Measurements from ENCODE around the gene PRSS27. TPM values are rescaled to one million over a fixed set of nuclear protein-coding genes. Genes with fewer than 3 reads are reported as not detected.

Gene PRSS27
- total RNA-seq, 3 donors from 2014 or later (not counting 1 experiment from before 2014, with no cell fraction given), result 0.42 to 1.3 (median 1.2) TPM

- H3K36me3 ChIP-seq (ENCODE audit: control insufficient read depth, insufficient read depth, low read length), result peaks cover 58% of the 10 kb centered on the region
- WGBS (ENCODE audit: insufficient coverage), result 93% methylated on average over 11 of the region's 11 CpGs
- peaks cover 66 to 80% of the 10 kb centered on the region in 2 donors for H3K4me1 Mint-ChIP-seq
- H3K27ac Mint-ChIP-seq, result peak overlapping the region; percentile 58 to 97
- no peak overlapping the region for H3K27ac ChIP-seq (ENCODE audit: low read length)
- H3K9me3 ChIP-seq (ENCODE audit: control insufficient read depth, insufficient read depth, low read length), result no peaks in the 10 kb centered on the region
- H3K27me3 ChIP-seq (ENCODE audit: control insufficient read depth, insufficient read depth, low read length), result no peaks in the 10 kb centered on the region
- no peak for TF ChIP-seq CTCF (IDR thresholded peaks at IDR 0.05)
- H3K36me3 Mint-ChIP-seq, result peaks cover 34% of the 10 kb centered on the region
- DNase-seq (no peak), ATAC-seq (no peak)
- H3K4me3 ChIP-seq (ENCODE audit: low read length), result no peak overlapping the region
- H3K27me3 Mint-ChIP-seq (ENCODE audit: low read depth in 2 of 2), result no peaks in the 10 kb centered on the region
- intact Hi-C loops (cut with micrococcal nuclease), result no loop called here
- H3K4me3 Mint-ChIP-seq, result peak overlapping the region; percentile 2
- H3K4me1 ChIP-seq (ENCODE audit: control insufficient read depth, insufficient read depth, low read length), result peaks cover 33% of the 10 kb centered on the region
- no peaks in the 10 kb centered on the region for H3K9me3 Mint-ChIP-seq
These were observed 37.3 kb upstream of the PRSS27 start for GRCh38 chr16:2757344-2757743.

DNA sequence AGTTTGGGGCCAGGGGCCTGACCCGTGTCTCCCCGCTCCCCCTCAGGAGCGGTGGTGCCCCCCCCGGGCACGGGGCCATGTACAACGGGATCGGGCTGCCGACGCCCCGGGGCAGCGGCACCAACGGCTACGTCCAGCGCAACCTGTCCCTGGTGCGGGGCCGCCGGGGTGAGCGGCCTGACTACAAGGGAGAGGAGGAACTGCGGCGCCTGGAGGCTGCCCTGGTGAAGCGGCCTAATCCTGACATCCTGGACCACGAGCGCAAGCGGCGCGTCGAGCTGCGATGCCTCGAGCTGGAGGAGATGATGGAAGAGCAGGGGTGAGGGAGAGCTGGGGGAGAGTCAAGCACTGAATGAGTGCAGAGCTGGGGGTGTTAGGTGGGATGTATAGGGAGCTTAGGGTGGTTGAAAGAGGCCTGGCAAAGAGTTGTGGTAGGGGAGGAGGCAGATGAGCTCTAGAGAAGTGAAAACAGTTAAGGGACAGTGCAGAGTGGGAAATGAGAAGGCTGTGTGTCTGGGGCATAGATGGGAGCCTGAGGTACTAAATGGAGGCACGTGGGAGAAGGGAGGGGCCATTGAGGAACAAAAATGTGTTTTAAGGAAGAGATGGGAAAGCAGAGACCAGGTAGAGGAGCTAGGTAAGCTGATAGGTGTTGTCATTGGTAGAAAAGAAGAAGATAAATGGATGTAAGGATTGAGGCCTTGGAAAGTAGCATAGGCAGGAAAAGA, 36.4 kb upstream of the PRSS27 start:
- intact Hi-C loops (cut with micrococcal nuclease), result no loop called here
- no peak overlapping the region for H3K4me3 Mint-ChIP-seq
- H3K36me3 ChIP-seq (ENCODE audit: control insufficient read depth, insufficient read depth, low read length), result peaks cover 49% of the 10 kb centered on the region
- H3K27me3 Mint-ChIP-seq (ENCODE audit: low read depth in 2 of 2), result no peaks in the 10 kb centered on the region
- WGBS (ENCODE audit: insufficient coverage), result 91% methylated on average over 30 of the region's 30 CpGs
- H3K9me3 ChIP-seq (ENCODE audit: control insufficient read depth, insufficient read depth, low read length), result peaks cover 4% of the 10 kb centered on the region
- no peaks in the 10 kb centered on the region for H3K9me3 Mint-ChIP-seq
- H3K4me1 ChIP-seq (ENCODE audit: control insufficient read depth, insufficient read depth, low read length), result peaks cover 40% of the 10 kb centered on the region
- no peak for DNase-seq
- no peak overlapping the region for H3K4me3 ChIP-seq (ENCODE audit: low read length)
- ATAC-seq, result no peak
- H3K27ac Mint-ChIP-seq, result peak overlapping the region; percentile 7 to 97
- H3K27me3 ChIP-seq (ENCODE audit: control insufficient read depth, insufficient read depth, low read length), result no peaks in the 10 kb centered on the region
- H3K4me1 Mint-ChIP-seq, result peaks cover 67 to 81% of the 10 kb centered on the region in 2 donors
- H3K36me3 Mint-ChIP-seq, result peaks cover 31% of the 10 kb centered on the region
- no peak for TF ChIP-seq CTCF (IDR thresholded peaks at IDR 0.05)
- no peak overlapping the region for H3K27ac ChIP-seq (ENCODE audit: low read length)

DNA sequence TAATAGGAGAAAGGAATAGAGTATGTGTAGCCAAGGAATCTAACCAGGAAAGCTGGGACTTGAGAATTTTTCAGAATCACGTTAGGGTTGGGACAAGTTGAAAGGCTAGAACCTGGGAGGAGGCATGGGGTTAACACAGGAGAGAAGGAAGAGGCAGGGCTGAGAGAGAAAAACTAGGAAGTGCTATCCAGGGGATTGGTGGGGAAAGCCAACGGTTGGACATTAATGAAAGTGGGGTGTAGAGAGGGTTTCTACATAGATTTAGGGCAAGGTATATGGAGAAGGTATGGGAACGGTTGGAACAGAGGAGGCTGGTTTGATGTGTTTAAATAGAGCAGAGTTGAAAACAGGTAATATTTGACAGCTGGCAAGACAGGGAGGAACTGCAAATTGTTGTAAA, 35.1 kb upstream of the PRSS27 start:
- Mint-ChIP-seq H3K4me1 (peaks cover 64 to 77% of the 10 kb centered on the region in 2 donors), H3K4me3 (peak overlapping the region; percentile 93), H3K27me3 (ENCODE audit: low read depth in 2 of 2) (no peaks in the 10 kb centered on the region), H3K27ac (peak overlapping the region; percentile 85 to 97), H3K9me3 (no peaks in the 10 kb centered on the region), H3K36me3 (peaks cover 21% of the 10 kb centered on the region)
- 32% methylated on average over 3 of the region's 3 CpGs for WGBS (ENCODE audit: insufficient coverage)
- H3K4me1 ChIP-seq (ENCODE audit: control insufficient read depth, insufficient read depth, low read length), result peaks cover 49% of the 10 kb centered on the region
- no peak for ATAC-seq
- no peaks in the 10 kb centered on the region for H3K27me3 ChIP-seq (ENCODE audit: control insufficient read depth, insufficient read depth, low read length)
- no peak for DNase-seq
- H3K36me3 ChIP-seq (ENCODE audit: control insufficient read depth, insufficient read depth, low read length), result peaks cover 36% of the 10 kb centered on the region
- intact Hi-C loops (cut with micrococcal nuclease), result no loop called here
- H3K27ac ChIP-seq (ENCODE audit: low read length), result no peak overlapping the region
- peaks cover 7% of the 10 kb centered on the region for H3K9me3 ChIP-seq (ENCODE audit: control insufficient read depth, insufficient read depth, low read length)
- no peak for TF ChIP-seq CTCF (IDR thresholded peaks at IDR 0.05)
- H3K4me3 ChIP-seq (ENCODE audit: low read length), result no peak overlapping the region

DNA sequence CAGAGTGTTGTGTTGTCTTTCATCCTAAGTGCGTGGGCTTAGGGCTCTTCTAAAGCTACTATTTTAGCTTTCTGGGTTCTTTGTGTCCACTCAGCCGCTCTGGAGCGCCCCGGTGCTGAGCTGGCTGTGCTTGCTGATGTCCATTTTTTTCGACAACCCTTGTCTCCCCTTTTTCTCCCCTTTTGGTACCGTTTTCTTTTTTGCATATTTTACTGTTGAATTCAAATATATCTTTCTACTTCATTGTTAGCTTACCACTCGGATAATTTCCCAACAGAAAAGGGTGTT, 33.7 kb upstream of the PRSS27 start:
- TF ChIP-seq CTCF (IDR thresholded peaks at IDR 0.05), result no peak
- Mint-ChIP-seq H3K27ac (peak overlapping the region; percentile 85 to 97), H3K4me1 (peaks cover 59 to 67% of the 10 kb centered on the region in 2 donors), H3K9me3 (no peaks in the 10 kb centered on the region), H3K36me3 (peaks cover 14% of the 10 kb centered on the region), H3K27me3 (ENCODE audit: low read depth in 2 of 2) (no peaks in the 10 kb centered on the region), H3K4me3 (peak overlapping the region; percentile 93)
- Histone ChIP-seq H3K27me3 (ENCODE audit: control insufficient read depth, insufficient read depth, low read length) (no peaks in the 10 kb centered on the region), H3K27ac (ENCODE audit: low read length) (peak overlapping the region; percentile 97), H3K9me3 (ENCODE audit: control insufficient read depth, insufficient read depth, low read length) (peaks cover 7% of the 10 kb centered on the region), H3K4me3 (ENCODE audit: low read length) (peak overlapping the region; percentile 88), H3K36me3 (ENCODE audit: control insufficient read depth, insufficient read depth, low read length) (peaks cover 21% of the 10 kb centered on the region), H3K4me1 (ENCODE audit: control insufficient read depth, insufficient read depth, low read length) (peaks cover 49% of the 10 kb centered on the region)
- DNase-seq, result no peak
- no peak for ATAC-seq
- 2% methylated on average over 5 of the region's 7 CpGs for WGBS (ENCODE audit: insufficient coverage)
- intact Hi-C loops (cut with micrococcal nuclease), result loop anchor here (2.0 kb wide), 1 partner anchor 23 kb away; the partner anchor contains the start of gene ELOB

All from natural killer cell (primary cell).